OCI-LY1 (cell line): ENCODE results near the gene TCF21.

ENCODE experiments used
- EZH2 ChIP-seq: fragments of 200-600 bp; sonication (generic), shearing (Covaris generic); IDR thresholded peaks from 2 replicates; pipeline ENCODE4 v1.8.0; 2017; ENCODE audit warnings: borderline replicate concordance, mixed run types, mild to moderate bottlenecking, antibody characterized with exemption, low read length, moderate library complexity, mixed read lengths
- TF ChIP-seq, protein P1 (sequence below): fragments of 200-600 bp; sonication (generic), shearing (Covaris generic); IDR thresholded peaks from 2 replicates; pipeline ENCODE4 v1.5.1; 2017; ENCODE audit warnings: mild to moderate bottlenecking, antibody characterized with exemption, low read length, moderate library complexity, mixed read lengths

DNA sequence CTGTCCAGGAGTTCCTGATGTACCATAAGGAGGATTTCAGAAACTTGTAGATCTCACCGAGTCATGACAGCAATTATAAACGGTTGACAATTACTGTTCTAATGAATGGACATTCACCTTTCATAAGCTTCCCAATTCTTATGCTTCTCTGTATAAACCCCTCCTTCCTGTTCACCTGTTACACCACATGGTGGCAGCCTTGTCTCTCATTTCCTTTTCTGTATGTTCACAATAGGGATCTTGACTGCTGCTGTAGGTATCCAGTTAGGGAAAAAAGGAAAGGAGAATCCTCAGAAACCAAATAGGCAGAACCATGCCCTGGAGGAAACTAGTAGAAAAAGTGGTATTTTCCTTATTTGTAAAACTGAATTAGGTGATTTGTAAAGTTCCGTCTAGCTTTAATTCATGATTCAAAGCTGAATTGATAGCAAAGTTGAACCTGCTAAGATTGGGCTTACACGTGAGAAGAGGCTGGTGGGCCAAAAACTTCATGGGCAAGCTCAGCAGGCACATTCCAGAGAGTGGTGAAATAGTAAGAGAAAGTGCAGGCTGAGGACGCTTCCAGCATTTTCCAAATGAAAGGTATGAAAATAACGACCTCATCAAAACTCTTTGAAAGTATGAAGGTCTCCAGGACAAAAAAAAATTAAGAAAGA lies 35.2 kb downstream of the TCF21 start:
- no peak for TF ChIP-seq EZH2
- TF ChIP-seq, protein P1, sequence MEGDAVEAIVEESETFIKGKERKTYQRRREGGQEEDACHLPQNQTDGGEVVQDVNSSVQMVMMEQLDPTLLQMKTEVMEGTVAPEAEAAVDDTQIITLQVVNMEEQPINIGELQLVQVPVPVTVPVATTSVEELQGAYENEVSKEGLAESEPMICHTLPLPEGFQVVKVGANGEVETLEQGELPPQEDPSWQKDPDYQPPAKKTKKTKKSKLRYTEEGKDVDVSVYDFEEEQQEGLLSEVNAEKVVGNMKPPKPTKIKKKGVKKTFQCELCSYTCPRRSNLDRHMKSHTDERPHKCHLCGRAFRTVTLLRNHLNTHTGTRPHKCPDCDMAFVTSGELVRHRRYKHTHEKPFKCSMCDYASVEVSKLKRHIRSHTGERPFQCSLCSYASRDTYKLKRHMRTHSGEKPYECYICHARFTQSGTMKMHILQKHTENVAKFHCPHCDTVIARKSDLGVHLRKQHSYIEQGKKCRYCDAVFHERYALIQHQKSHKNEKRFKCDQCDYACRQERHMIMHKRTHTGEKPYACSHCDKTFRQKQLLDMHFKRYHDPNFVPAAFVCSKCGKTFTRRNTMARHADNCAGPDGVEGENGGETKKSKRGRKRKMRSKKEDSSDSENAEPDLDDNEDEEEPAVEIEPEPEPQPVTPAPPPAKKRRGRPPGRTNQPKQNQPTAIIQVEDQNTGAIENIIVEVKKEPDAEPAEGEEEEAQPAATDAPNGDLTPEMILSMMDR, result peak; percentile 89
